Esophagus muscularis mucosa (tissue), 4 donors: ENCODE measurements around the gene HOXB1. TPM values are rescaled to one million over a fixed set of nuclear protein-coding genes. Genes with fewer than 3 reads are reported as not detected.

Experiments used
- DNase-seq: peaks from one replicate; pipeline ENCODE4 v3.0.0-alpha.2; 2017; ENCODE audit errors: extremely low spot score
- H3K27ac ChIP-seq, 4 donors: fragments of 200-600 bp; sonication (generic); replicated peaks in 1 of 4; 1 replicate in 3 of 4; 2 replicates in 1 of 4; pipeline ENCODE4 v1.5.1; 2016 to 2019; ENCODE audit warnings: mild to moderate bottlenecking in 1 of 4
- H3K27me3 ChIP-seq, 4 donors: fragments of 200-600 bp; sonication (generic); one replicate each; pipeline versions ENCODE4 v1.5.1 to v1.6.0; 2016 to 2019
- H3K36me3 ChIP-seq, 4 donors: fragments of 200-600 bp; sonication (generic); one replicate each; pipeline ENCODE4 v1.5.1; 2016 to 2019
- H3K4me1 ChIP-seq, 4 donors: fragments of 200-600 bp; sonication (generic); one replicate each; pipeline ENCODE4 v1.5.1; 2016 to 2019
- H3K4me3 ChIP-seq, 4 donors: fragments of 200-600 bp; sonication (generic); 1 replicate in 2 of 4; 2 replicates in 2 of 4; pipeline ENCODE4 v1.5.1; 2016 to 2019; ENCODE audit warnings: mild to moderate bottlenecking in 4 of 4, moderate library complexity in 1 of 4
- H3K9me3 ChIP-seq, 4 donors: fragments of 200-600 bp; sonication (generic); 1 replicate in 3 of 4; 2 replicates in 1 of 4; pipeline ENCODE4 v1.5.1; 2016 to 2019
- EP300 ChIP-seq: sonication (generic); formaldehyde crosslinking; IDR thresholded peaks from one replicate; pipeline ENCODE4 v1.6.1; 2017; ENCODE audit warnings: antibody characterized with exemption
- POLR2A ChIP-seq: fragments of 450-650 bp; IDR thresholded peaks from one replicate; pipeline ENCODE4 v1.6.1; 2017; ENCODE audit warnings: antibody characterized with exemption, moderate library complexity, mild to moderate bottlenecking, low read depth
- POLR2AphosphoS5 ChIP-seq, 2 donors: sonication (generic); formaldehyde crosslinking; IDR thresholded peaks; one replicate each; pipeline ENCODE4 v1.6.1; 2017; ENCODE audit warnings: antibody characterized with exemption in 2 of 2
- WGBS: methylation state at CpG from one replicate; pipeline ENCODE4 v1.1.5; 2018; 5-methylcytosine and 5-hydroxymethylcytosine counted together
- intact Hi-C: fragments of 100-400 bp; cut with DNase I; formaldehyde crosslinking; loops from one replicate; pipeline ENCODE4 v1.15.1; 2023
- total RNA-seq, 4 donors: library from RNA; depleted of rRNA; stranded (reverse); fragments of >200 nt; gene quantifications; one replicate each; pipeline versions ENCODE4 v1.1.0 to v1.2.1, GENCODE V29; 2016
- TF ChIP-seq, protein P1 (sequence below), 3 experiments: fragments of 200-600 bp in 2 of 3; fragments of 450-650 bp in 1 of 3; sonication (generic) in 2 of 3; IDR thresholded peaks; one replicate each; pipeline ENCODE4 v1.5.1; 2017 to 2019; ENCODE audit warnings: antibody characterized with exemption in 3 of 3, mild to moderate bottlenecking in 2 of 3, moderate library complexity in 1 of 3

The HOXB1 gene
- total RNA-seq, 4 donors from 2014 or later: not detected

DNA sequence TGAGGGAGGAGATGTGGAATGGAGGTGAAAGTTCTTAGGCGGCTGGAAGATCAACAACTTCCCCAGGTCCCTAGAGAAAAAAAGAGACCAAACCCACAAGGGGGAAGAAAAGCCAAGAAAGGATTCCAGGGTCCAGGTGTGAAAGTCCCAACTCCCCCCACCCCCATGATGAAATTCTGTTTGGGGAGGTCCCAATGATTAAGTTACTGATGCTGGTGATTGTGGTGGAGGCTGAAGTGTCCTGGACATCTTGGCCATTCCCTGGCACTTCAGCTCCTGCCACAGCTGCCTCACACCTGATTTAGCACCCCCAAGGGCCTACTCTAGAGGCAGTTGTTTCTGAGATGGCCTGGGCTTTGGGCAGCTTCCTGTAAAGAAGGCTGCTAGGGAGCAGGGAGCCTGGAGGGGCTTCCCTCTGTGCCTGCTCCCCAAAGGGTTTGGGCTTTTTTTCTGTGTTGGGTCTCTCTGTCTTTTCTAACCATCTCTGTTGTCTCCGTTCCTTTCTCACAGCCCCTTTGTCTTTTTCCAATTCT is 34.3 kb upstream of the HOXB1 start:
- DNase-seq: no peak
- 58% methylated on average over 2 of the region's 2 CpGs for WGBS
- intact Hi-C loops: no loop called here
- peak overlapping the region; percentile 91 to 97 (median 96) for H3K27ac ChIP-seq
- no peaks in the 10 kb centered on the region for H3K36me3 ChIP-seq
- TF ChIP-seq POLR2A (no peak), EP300 (no peak), POLR2AphosphoS5 (IDR thresholded peaks at IDR 0.05) (no peak)
- TF ChIP-seq, protein P1, sequence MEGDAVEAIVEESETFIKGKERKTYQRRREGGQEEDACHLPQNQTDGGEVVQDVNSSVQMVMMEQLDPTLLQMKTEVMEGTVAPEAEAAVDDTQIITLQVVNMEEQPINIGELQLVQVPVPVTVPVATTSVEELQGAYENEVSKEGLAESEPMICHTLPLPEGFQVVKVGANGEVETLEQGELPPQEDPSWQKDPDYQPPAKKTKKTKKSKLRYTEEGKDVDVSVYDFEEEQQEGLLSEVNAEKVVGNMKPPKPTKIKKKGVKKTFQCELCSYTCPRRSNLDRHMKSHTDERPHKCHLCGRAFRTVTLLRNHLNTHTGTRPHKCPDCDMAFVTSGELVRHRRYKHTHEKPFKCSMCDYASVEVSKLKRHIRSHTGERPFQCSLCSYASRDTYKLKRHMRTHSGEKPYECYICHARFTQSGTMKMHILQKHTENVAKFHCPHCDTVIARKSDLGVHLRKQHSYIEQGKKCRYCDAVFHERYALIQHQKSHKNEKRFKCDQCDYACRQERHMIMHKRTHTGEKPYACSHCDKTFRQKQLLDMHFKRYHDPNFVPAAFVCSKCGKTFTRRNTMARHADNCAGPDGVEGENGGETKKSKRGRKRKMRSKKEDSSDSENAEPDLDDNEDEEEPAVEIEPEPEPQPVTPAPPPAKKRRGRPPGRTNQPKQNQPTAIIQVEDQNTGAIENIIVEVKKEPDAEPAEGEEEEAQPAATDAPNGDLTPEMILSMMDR (IDR thresholded peaks at IDR 0.05): no peak
- peak overlapping the region; percentile 59 to 76 (median 65) for H3K4me3 ChIP-seq
- no peaks in the 10 kb centered on the region for H3K27me3 ChIP-seq
- H3K4me1 ChIP-seq: peaks cover 64 to 100% (median 98%) of the 10 kb centered on the region in 4 donors
- H3K9me3 ChIP-seq: no peaks in the 10 kb centered on the region

- Histone ChIP-seq H3K36me3 (no peaks in the 10 kb centered on the region), H3K27ac (peak overlapping the region; percentile 91 to 97 (median 96)), H3K27me3 (no peaks in the 10 kb centered on the region), H3K4me3 (peak overlapping the region; percentile 59 to 76 (median 65)), H3K9me3 (no peaks in the 10 kb centered on the region), H3K4me1 (peaks cover 63 to 100% (median 98%) of the 10 kb centered on the region in 4 donors)
- TF ChIP-seq POLR2AphosphoS5 (IDR thresholded peaks at IDR 0.05) (peak; percentile 32 to 61), POLR2A (no peak), EP300 (no peak)
- TF ChIP-seq, protein P1 (IDR thresholded peaks at IDR 0.05): no peak
- no peak for DNase-seq
- 14% methylated on average over 15 of the region's 73 CpGs for WGBS
- intact Hi-C loops: no loop called here
These were observed 33.6 kb upstream of the HOXB1 start for GRCh38 chr17:48564188-48565021.

DNA sequence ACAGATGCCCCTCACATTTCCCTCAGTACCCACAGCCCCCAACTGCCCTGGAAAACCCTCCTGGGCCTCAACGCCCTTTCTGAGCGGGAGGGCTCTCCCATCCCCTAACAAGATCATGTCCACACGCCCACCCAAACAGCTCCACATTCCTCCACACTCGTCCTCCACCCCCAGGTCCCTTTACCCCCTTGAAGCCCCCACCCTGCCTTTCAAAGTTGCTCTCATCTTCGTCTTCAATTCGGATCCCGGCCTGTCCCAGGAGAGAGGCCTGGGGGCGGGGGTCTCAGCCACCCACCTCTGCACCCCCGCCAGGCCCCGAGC is 33.0 kb upstream of the HOXB1 start:
- DNase-seq: no peak
- WGBS: 11% methylated on average over 7 of the region's 10 CpGs
- Histone ChIP-seq H3K36me3 (no peaks in the 10 kb centered on the region), H3K27me3 (no peaks in the 10 kb centered on the region), H3K27ac (peak overlapping the region; percentile 91 to 97 (median 96)), H3K9me3 (no peaks in the 10 kb centered on the region), H3K4me3 (peak overlapping the region; percentile 59 to 76 (median 65)), H3K4me1 (peaks cover 63 to 100% (median 98%) of the 10 kb centered on the region in 4 donors)
- intact Hi-C loops: no loop called here
- TF ChIP-seq POLR2AphosphoS5 (IDR thresholded peaks at IDR 0.05): no peak

GRCh38 chr17:48563385-48563838 is 32.6 kb upstream of the HOXB1 start:
- no peak for DNase-seq
- Histone ChIP-seq H3K4me3 (peak overlapping the region; percentile 59 to 76 (median 65)), H3K27ac (peak overlapping the region; percentile 91 to 97 (median 96)), H3K27me3 (no peaks in the 10 kb centered on the region), H3K4me1 (peaks cover 67 to 100% (median 98%) of the 10 kb centered on the region in 4 donors), H3K9me3 (no peaks in the 10 kb centered on the region), H3K36me3 (no peaks in the 10 kb centered on the region)
- TF ChIP-seq POLR2A (no peak), POLR2AphosphoS5 (IDR thresholded peaks at IDR 0.05) (peak in 1 of 2 donors; percentile 9)
- intact Hi-C loops: no loop called here
- 47% methylated on average over 6 of the region's 6 CpGs for WGBS

DNA sequence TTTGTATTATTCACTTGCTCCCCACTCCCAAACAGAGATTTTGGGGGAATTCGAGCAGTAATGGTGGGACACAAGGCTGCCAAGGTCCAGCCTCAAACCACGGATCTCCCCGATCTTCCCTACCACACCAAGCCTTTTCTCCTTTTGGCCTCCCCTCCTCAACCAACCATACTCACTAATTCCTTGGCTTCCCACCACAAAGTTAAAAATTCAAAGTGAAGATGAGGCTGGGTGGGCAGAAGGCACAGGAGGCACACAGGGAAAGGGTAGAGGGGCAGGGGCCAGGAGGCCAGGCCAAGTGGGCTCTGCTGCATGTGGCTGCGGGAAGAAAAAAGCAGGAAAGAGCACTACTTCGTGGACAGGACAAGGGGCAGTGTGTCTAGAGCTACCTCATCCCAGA is 32.1 kb upstream of the HOXB1 start:
- Histone ChIP-seq H3K27me3 (no peaks in the 10 kb centered on the region), H3K9me3 (no peaks in the 10 kb centered on the region), H3K4me1 (peaks cover 69 to 100% (median 98%) of the 10 kb centered on the region in 4 donors), H3K36me3 (no peaks in the 10 kb centered on the region), H3K27ac (peak overlapping the region; percentile 91 to 97 (median 96)), H3K4me3 (peak overlapping the region; percentile 59 to 76 (median 65))
- intact Hi-C loops: no loop called here
- no peak for DNase-seq
- TF ChIP-seq EP300 (no peak), POLR2A (no peak), POLR2AphosphoS5 (IDR thresholded peaks at IDR 0.05) (no peak)
- TF ChIP-seq, protein P1 (IDR thresholded peaks at IDR 0.05): no peak
- 55% methylated on average over 5 of the region's 5 CpGs for WGBS
